HG03280 (cell line): ENCODE measurements around the gene PHC2.

ENCODE experiments used
- ATAC-seq: cut with Tn5 transposase; IDR thresholded peaks from one replicate; pipeline ENCODE4 v1.9.1; 2021; ENCODE audit warnings: mild to moderate bottlenecking, moderate library complexity; ENCODE audit not compliant: unreplicated experiment

PHC2 gene

DNA sequence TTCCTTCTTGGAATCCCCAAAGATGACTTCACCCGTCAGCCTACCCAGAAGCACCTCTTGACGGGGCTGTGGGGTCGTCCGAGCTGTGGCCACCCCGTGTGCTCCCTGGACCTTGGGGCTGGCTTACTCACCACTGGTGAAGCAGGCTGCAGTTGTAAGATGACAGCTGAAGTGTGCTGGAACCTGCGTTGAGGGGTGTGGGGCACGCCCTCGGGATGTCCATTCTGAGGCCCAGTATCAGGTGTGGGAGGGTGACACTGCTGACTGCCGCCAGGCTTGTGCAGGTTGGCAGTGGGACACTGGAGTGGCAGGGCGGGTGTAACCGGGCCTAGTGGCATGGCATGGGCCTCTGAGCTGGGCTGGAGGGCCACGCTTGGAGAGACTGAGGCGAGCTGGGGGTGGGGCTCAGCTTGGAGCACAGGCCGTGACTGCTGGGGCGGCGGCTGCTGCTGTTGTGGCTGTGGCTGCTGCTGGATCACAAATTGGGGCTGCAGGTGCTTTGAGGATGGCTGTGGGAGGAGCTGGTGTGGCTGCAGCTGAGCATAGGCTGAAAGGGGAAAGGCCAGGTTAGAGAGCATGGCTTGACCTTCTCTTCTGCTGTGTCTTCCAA is 76.1 kb downstream of the PHC2 start:
- no peak for ATAC-seq

- ATAC-seq, result no peak
These were observed 77.4 kb downstream of the PHC2 start for GRCh38 chr1:33353531-33353930.

DNA sequence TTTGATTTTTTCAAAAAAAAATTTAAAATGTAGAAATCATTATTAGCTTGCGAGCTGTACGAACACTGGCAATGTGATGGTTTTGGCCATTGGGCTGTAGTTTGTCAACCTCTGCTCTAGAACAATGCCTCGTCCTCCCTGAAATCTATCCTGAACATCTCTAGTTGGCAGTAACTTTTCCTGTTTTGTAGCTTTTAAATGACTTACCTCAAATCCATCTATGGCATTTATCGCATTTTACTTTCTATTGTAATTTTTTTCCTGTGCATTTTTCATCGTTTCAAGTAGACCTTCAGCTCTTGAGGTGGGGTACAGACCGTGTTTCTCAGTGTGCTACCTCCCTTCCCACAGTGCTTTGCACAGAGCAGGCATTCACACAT is 79.6 kb downstream of the PHC2 start:
- ATAC-seq, result no peak

- ATAC-seq, result no peak
These were observed 80.1 kb downstream of the PHC2 start for GRCh38 chr1:33350611-33351280.

DNA sequence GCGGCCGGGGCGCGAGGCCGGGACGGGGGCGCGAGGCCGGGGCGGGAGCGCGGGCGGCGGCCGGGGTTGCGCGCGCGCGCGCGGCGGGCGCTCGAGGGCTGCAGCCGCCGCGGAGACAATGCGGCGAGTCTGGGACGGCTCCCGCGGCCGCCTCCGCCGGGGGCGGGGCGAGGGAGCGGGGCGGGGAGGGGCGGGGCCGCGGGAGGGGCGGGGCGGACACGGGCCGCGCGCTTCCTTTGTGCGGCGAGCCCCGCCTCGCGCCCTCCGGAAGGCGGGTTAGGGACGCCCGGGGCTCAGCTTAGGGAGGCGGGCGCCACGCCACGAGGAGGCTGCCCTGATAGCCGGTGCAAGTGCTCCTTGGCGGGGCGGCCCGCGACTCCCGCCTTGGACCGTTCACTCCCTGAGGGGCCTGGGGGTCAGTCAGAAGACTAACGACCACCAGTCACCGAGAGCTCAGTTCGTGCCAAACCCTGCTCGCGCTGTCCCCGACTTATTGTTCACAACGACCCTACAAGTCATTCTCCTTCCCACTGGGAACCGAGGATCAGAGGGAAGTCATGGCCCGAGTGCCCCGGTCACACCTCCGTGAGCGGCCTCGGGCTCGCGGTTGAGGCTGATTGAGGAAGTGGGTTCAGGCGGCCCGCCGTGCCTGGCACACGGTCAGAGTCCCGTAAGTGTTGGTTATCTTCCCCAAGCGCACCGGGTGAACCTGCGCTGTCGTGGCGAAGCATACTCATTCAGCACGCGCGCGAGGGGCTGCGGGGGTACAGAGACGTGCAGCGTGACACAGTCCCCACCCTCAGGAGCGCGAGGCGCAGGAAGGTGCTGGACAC is 80.9 kb downstream of the PHC2 start:
- ATAC-seq, result peak; percentile 79

- peak; percentile 35 for ATAC-seq
These were observed 81.7 kb downstream of the PHC2 start for GRCh38 chr1:33349081-33349759.

GRCh38 chr1:33348676-33349080 is 82.2 kb downstream of the PHC2 start:
- no peak for ATAC-seq

DNA sequence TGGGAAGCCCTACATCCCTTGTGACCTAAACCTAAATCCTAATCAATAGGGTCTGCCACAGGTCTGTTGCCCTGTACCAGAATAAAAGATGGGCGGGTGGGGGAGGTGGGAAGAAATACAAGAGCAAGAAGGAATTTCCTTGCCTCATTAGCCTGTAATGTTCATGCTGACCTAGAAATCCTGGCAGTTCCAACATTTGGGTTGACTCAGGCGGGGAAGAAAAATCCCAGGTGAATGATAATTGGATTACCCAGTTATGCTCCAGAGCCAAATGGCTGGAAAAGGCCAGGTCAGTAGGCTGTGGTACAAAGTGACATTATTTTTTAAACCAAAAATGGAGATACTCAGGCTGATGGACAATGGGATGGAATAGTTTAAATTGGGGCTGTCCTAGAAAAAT is 82.7 kb downstream of the PHC2 start:
- no peak for ATAC-seq

GRCh38 chr1:33347650-33347992 is 83.3 kb downstream of the PHC2 start:
- no peak for ATAC-seq

DNA sequence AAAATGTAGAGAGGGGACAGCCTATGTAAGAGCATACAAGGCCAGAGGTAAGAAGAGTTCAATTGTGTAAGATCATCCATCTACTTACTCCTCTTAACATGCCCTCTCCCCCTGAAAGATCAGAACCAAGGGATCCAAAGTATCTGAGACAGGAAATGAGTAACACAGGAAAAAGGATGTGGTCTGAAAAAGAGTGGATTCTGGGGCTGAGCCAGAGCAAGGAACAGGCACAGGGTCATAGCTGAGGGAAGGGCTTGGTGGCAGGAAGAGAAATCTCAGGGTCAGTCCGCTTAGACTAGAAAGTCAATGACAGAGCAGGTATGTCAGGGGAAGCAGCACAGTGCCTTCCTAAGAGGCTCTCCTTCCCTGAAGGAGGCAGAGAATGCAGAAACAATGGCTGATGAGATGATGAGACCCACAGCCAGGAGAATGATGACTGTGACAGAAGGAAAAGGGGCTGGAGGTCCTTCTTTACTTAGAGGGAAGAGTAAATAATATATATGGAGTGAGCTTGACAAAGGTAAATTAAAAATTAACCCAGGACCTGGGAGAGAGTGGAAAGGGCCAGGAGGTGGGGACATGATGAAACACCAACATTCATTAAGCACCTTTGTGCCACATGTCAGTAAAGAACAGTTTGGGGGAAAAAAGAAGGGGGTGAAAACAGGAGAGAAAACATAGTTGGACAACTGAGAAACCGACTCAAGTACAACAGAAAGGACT is 83.8 kb downstream of the PHC2 start:
- ATAC-seq, result no peak

DNA sequence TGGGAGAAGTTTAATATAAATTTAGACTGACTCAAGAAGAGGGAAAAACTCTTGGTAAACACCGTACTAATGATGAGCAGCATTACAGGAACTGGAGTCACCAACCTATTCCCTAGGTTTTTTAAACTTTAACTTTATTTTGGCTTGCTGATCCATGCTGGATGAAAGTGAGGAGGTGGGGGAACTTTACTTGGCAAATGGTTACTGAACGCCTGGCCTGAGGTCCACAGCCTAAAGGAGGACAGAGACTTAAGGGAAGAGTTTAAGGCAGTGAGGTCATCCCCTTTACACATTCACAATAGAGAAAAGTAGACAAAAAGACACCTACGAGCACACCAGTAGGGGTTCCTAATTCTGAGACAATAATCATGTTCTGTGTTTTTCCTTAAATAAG is 84.4 kb downstream of the PHC2 start:
- ATAC-seq, result no peak

GRCh38 chr1:33344896-33345560 is 85.9 kb downstream of the PHC2 start:
- ATAC-seq, result no peak

DNA sequence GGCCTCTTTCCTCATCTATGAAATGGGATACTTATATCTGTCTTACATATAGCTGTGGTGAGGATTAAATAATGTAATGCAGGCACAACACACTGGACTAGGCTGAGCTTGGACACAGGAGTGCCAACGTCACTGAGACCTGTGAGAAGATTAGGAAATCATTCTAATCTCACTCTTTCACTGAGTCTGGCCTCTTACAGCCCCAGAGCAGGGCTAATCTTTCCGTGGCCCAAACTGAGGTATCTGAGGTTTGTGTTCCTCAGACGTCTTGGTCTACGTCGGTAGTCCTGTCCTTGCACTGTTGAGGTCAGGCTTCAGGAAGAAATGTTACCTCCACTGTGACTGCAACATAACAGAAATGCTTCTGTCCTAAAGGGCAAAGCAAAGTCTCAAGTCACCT is 87.4 kb downstream of the PHC2 start:
- ATAC-seq, result no peak

- ATAC-seq, result no peak
These were observed 88.7 kb downstream of the PHC2 start for GRCh38 chr1:33342041-33342723.

- ATAC-seq, result no peak
These were observed 89.7 kb downstream of the PHC2 start for GRCh38 chr1:33341190-33341589.

GRCh38 chr1:33339413-33339812 is 91.5 kb downstream of the PHC2 start:
- no peak for ATAC-seq

DNA sequence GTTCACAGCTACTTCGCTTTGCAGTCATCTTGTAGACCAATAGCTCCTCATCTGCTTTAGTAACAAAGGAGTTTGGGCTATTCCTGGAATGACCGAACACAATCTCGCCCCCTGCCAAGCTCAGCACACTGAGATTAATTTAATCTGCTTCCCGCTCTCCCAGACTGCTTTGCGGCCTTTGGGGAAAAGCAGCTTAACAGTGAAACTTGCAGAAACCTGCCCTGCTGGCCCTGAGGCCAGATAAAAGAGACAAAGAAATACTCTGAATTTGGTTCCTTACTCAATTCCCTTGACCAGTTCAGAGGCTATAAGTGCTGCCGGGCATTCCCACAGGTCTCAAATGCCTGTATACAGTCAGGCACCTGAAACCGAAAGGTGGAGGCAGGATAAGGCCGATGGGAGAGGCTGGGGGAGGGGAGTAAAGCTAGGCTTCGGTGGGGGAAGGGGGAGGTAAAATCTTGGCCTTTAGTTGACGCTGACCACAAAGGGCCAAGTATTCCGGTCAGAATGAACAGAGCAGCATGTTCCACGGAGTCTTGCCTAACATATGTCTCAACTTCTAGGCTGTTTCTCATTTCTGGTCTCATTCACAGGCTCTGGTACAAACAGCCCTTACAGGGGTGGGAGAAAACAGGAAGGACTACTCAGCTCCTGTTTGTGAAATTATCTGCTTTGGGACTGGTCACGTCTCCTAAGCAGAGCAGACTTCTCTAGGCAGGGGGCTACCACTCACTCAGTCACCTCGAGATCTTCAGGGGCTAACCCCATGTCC is 92.3 kb downstream of the PHC2 start:
- ATAC-seq, result no peak

- no peak for ATAC-seq
These were observed 92.9 kb downstream of the PHC2 start for GRCh38 chr1:33338048-33338439.

DNA sequence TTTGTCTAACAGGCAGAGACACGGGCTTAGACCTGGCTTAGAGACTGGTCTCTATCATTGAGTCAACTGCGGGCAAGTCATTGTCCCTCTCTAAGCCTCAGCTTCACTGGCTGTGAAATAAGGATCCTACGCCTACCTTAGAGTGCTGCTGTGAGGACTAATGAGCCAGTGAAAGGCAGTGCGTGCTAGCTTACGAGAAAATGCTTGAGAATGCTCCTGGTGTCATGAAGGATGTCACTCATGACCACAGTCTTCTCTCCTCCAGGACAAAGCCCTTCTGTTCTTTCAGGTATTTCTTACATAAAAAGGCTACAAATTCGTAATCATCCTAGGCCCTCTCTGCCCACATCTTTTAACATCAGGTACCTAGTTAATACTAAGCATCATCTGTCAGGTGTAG is 93.5 kb downstream of the PHC2 start:
- no peak for ATAC-seq
